Fibroblast of skin of left biceps (primary cell): Measurements from ENCODE around the gene C16orf82.
A peak's percentile ranks its signal among the peaks of the same experiment; 100 is the strongest.

Experiments
- DNase-seq, 2 experiments: peaks; one replicate each; pipeline ENCODE4 v3.0.0-alpha.2; 2013; ENCODE audit warnings: low read depth in 2 of 2

Gene C16orf82

DNA sequence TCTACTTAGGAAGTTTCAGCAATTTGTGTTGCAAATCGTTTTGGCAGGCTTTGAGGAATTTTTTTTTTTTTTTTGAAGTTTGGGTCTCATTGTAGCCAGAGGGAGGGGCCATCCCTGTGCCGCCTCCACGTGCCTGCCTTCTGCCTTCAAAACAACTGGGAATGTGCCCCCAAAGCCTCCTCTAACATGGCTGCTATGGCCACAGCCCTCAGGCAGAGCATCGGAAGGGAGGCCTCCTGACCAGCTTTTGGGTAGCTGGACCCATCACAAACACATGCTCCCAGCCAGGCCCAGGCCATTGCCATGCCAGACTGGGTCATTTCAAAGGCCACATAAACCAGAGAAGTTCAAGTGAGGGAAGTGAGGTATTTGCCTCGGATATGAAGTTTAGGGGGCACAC, 21.5 kb downstream of the C16orf82 start:
- DNase-seq = no peak

DNA sequence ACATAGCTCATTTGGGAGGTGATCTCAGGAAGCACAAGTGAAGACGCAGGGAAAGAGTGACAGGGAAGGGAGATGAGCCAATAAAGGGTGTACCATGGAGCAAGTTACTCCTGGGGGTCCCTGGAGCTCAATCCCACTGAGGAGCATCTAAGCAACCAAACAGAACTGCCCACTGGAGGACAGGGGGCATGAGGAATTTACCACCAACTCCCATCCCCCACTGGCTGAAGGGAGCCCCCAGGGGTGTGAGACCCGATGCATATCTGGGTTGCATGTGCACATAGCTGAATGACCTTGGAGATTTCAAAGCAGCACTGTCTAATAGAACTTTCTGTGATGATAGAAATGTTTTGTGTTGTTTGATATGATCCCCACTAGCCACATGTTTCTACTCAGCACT, 29.6 kb downstream of the C16orf82 start:
- no peak for DNase-seq

DNA sequence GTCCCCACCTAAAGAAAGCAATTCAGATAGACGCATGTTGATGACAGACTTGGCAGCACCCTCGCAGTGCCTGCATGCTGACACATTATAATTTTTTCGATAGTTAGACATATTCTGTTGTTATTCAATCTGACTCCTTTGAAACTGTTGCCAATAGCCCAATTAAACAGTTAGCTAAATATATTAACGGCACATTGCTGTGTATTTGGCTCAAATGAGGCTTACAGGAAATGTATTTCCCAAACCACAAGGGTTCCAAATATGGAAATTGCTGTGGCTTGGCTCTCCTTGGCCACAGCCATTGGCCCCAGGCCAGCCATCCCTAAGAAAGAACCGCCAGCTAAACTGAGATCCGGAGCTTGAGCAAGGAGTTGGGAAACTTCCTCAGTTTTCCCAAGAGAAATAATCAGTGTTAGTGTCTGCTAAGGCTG, 31.1 kb downstream of the C16orf82 start:
- DNase-seq = peak; percentile 25 to 40

DNA sequence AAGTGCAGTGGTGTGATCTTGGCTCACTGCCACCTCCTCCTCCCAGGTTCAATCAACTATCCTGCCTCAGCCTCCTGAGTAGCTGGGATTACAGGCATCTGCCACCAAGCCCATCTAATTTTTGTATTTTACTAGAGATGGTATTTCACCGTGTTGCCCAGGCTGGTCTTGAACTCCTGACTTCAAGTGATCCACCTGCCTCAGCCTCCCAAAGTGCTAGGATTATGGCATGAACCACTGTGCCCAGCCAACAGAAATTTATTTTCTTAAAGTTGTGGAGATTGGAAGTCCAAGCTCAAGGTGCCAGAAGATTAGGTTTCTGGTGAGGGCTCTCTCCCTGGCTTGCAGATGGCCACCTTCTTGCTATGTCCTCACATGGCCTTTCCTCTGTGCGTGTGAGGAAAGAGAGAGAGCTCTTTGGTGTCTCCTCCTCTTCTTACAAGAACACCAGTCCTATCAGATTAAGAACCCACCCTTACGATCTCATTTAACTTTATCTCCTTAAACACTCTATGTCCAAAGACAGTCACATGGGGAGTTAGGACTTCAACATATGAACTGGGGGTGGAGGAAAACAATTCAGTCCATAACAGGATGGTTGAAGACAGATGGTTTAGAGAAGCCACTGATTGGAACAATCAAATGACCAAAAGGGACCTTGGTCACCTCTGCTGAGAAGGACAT, 31.8 kb downstream of the C16orf82 start:
- no peak for DNase-seq

DNA sequence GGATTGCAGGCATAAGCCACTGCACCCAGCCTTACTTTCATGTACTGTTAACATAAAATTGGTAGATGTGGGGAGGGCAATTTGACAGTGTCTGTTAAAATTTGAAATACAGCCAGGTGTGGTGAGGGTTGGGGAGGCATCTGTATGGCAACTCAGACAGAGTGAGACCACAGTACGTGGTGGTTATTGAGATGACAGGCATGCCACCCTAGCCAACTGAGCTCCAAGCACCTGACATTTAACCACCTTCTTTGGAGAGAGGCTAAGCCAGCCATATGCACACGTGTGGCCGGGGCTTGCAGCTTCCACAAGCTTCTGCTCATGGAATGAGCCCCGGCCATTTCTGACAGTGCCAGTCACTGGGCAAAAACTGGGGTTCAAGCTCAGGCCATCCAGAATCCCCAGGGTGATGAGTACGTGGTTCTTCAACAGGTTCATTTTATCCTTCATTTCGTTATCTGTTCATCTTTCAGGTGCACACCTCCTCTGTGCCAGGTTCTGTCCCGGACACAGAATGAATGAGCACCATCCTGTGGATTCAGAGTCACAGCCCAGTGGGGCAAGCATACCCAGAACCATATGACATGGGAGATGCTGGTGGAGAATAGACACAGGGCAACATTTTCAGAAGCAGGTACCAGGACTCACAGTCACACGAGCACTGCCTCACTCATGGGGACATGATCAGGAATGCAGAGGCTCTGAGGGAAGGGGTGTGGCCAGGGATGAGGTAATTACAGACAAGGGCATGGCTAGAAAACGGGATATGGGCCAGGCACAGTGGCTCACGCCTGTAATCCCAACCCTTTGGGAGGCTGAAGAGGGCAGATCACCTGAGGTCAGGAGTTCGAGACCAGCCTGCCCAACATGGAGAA, 36.2 kb downstream of the C16orf82 start:
- DNase-seq = no peak

DNA sequence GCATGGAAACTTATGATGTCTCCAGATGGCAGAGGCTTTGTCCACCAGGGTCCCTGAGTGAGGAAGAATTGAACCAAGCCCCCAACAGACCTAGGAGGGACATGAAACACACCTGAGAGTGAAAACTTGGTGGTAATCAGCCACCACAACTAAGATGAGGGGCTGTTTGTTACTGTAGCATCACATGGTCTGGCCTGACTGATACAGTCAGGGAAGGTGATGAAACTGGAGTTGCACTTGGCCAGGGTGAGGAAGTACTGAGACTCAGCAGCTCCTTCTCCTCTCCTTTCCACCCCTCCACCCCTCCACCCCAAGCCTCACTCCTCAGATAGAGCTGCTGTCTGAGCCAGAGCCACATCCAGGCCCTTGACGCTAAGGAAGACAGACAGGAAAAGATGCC, 37.2 kb downstream of the C16orf82 start:
- no peak for DNase-seq

DNA sequence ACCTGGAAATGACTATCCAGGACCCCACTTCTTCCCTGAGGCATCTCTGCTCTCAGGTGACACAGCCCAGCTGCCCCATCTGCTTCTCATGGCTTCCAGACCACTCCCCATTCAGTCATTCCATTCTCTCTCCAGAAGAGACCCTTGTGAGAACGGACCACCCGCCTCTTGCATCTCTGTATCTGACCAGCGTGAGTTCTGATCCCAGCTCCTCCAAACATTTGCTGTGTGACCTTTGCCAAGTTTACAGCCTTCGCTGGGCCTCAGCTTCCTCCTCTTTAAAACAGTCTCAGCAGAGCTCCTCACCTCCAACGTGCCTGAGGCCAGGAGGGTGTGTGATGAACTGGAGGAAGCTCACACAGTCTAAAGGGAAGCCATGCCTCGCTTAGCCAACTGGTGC, 39.6 kb downstream of the C16orf82 start:
- DNase-seq = no peak

DNA sequence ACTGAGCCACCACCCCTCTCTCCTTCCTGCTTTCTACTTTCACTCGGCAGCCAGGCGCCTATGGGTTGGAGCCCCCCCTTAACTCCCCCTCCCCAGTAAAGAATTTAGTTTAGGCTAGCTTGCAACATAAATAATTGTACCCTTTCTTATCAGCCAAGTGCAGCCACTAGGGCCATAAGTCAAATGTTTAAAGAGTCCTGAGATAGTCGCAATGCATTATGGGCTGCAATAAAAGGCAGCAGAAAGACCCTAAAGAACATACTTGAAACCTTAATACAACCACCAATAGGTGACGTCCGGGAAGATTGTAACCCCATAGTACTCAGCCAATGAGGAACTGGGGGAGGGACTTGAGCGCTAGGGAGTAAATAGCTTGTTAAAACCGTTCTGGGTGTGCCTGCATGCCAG, 40.5 kb downstream of the C16orf82 start:
- no peak for DNase-seq

DNA sequence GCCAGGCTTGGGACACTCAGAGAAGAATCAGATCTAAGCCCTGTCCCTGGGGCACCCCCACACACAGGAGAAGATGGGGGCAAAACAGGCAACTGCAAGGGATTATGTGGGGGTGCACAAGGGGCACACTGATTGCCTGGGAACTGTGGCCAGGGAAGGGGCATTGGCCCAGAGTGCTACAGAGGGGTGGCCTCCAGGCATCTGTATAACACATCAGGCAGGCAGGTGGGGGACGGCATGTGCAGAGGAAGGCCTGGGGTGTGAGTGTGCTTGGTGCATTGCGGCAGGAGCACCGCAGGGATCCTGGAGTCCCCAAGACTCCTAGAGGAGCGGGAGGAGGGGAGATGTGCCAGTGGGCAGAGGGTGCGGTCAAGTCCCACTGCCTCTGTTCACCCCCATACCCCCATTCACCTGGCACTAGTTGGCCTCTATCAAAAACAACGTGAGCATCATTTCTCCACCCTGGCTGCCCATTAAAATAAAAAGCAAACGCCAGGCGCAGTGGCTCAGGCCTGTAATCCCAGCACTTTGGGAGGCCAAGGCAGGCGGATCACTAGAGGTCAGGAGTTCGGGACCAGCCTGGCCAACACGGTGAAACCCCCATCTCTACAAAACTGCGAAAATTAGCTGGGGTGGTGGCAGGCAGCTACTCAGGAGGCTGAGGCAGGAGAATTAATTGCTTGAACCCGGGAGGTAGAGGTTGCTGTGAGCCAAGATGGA, 41.5 kb downstream of the C16orf82 start:
- no peak for DNase-seq

DNA sequence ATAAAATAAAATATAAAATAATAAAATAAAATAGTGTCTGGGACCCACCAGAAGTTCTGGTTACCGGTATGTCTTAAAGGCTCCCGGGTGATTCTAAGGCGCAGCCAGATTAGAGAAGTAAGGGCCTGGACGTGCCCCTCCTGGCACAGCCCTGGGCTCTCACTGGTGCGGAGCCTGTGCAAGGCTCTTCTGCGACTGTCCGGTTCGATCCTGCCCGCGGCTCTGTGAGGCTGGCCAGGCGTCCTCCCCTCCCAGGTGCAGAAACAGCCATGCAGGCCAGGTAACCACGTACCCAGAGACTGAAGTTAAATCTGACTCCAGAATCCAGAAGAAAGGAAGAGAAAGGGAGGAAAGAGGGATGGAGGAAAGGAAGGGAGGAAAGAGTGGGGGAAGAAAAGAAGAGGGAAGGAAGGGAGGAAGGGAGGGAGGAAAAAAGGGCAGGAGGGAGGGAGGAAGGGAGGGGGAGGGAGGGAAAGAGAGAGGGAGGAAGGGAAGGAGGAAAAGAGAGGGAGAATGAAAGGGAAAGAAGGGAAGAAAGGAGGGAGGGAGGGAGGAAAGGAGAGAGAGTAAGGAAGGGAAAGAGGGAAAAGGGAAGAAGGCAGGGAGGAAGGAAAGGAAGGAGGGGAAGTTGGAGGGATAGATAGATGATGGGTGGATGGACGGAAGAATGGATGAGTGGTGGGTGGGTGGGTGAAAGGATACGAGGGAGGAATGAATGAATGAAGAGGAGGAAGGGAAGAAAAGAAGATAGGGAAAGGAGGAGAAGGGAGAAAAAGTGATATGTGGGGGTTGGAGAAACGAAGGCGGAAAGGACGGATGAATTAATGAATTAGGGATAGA, 42.3 kb downstream of the C16orf82 start:
- DNase-seq = no peak

DNA sequence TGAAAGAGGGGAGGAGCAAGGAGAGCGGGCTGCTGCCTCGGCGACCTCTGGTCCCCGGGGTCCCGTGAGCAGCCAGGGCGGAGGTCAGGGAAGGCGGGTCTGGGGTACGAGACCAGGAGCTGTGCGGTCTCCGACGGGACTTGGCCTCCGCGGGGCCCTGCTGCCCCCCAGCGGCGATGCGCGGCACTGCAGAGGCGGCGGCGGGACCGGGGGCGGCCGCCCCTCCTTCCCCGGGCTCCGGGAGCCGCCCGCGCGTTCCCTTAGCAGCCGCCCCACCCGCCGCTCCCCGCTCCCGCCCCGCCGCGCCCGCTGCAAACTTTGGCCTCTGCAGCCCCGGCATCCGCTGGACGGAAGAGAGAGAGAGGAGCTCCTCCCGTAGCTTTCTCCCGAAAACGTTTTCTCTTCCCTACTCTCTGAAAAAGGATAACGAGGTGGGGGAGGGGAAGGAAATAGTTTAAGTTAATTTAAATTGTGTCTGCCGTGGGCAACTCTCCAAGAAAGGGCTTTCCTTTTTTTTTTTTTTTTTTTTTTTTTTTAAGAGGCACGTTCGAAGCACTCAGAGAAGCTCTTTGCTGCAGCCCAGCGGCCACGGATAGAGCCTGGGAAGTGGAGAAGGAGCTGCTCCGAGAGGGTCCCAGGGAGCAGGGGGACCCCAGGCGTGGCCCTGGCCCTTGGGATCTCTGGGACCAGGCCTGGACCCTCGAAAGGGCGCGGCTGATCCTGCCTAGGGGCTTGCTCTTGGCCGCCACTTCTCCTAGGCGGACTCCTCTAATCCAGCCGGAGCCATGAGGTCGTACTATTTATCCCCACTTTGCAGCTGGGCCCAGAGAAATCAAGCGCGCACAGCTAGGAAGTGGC, 43.2 kb downstream of the C16orf82 start:
- peak; percentile 15 to 20 for DNase-seq

DNA sequence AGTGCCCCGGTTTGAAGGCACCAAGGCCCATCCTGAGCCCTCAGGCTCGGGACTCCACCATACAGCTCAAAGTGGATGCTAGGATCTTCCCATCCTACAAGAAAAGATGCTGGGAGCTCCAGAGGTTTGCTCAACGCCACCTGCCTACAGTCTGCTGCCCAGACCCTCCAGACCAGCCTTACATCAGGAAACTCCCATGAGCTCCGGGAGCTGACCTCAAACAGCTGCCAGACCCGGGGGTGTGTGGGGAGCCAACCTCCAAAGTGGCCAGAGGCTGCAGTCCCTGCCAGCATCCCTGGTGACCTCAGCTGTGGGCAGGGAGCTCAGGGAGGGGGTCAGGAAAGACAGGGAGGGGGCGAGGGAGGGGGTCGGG, 43.8 kb downstream of the C16orf82 start:
- DNase-seq = no peak

DNA sequence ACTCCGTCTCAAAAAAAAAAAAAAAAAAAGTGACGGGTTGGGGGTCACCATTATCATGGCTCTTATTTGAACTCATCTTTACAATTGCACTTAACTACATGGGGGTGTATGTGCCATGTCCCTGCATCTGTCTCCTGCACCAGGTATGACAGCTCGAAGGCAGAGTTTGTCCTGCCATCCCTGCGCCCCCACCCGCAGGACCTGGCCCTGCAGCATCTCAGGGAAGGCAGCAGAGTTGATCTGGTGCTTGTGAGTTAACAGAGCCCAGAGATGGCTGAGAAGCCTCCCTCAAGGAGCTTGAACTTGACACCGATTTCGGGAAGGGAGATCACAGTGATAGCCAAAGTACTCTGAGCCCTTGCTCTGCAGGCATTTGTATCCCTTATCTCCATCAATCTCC, 44.8 kb downstream of the C16orf82 start:
- no peak for DNase-seq

DNA sequence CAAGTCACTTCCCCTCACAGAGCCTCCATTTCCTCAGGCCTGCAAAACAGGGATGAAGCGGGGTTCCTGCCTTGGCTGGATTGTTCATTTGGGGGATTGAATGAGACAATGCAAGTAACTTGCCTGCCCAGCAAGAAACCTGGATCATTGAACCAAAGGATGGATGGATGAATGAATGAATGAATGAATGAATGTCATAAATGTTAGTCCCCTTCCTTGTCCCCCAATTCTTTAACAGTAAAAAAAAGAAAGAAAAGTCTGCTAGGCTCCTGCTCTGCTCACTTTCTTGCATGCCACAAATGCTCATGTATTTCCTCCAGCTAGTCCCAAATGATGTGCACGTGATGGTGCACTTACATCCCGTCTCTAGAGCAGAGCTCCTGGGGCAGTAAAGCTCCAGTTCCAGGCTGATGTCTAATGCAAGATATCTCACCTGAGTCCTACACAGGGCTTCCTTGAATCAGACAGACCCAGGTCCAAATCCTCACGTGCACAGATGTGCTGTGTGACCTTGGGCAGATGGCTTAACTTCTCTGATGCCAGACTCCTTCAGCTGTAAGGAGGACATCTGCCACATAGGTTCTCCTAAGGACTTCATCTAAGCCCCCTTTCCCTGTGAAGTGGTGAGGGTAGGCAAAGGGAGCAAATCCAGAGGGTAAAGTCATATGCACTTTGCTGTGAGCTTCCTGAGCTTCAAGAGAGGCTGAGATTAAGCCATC, 45.5 kb downstream of the C16orf82 start:
- DNase-seq = no peak

DNA sequence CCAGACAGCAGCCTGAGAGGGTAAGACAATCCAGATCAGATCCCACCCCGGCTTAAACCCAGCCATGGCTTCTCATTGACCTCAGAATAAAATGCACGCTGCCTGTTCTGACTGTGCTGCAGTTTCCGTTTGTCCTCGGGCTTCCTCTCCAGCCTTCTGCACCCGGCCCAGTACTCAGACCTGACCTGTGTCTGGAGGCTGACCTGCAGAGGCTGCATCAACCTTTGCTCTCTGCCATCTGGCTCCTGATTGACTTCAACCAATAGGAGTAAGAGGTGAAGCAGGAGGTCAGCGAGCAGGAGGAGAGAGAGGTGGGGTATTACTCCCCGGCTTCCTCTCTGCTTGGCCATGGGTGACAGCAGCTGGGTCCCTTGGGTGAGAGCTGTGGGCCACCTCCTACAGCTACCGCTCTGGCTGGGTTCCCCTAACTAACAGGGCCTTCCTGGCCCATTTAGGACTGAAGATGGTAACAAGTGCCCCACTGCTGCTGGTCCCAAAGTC, 46.7 kb downstream of the C16orf82 start:
- no peak for DNase-seq

DNA sequence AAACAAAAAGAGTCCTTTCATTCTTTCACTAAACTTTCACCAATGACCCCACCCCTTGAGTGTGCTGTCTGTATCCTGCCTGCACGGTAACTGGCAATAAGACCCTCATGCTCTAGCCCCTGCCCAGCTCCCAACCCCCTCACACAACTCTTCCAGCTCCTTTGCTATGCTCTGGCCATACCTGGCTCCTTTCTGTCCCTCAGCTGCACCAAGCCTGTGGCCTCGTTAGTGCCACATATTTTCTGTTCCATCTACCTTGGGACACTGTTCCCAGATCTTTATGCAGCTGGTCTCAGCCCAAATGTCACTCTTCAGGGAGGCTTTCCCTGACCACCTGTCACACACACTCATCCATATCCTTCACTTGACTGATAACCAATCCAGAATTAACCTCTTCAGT, 47.3 kb downstream of the C16orf82 start:
- DNase-seq = no peak

DNA sequence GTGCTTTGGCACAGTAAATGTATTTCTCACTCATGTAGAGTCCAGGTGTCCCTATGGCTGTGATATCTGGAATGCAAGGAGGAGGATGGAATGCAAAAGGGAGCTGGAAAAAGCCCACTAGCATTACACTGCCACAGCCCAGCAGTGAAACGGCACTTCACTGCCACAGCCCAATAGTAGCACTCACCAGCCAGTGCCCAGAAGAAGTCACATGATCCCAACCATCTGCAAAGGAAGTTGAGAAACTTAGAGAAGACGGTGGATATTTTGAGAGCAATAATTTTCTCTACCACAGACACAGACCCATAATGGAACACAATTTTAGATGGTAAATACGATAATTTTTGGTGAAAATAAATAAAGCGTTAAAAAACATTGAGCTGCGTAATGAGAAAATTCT, 51.8 kb downstream of the C16orf82 start:
- no peak for DNase-seq
